Epidermal melanocyte (primary cell): Measurements from ENCODE around the gene C2orf72.
"Not testable (repeated sequence)": the region's sequence is repeated elsewhere in the genome, so short reads cannot be mapped to it uniquely, and the experiment has no call there.

Experiments used
- DNase-seq: peaks from one replicate; pipeline ENCODE4 v3.0.0; 2011; ENCODE audit warnings: low spot score; ENCODE audit not compliant: insufficient read length

C2orf72 gene

DNA sequence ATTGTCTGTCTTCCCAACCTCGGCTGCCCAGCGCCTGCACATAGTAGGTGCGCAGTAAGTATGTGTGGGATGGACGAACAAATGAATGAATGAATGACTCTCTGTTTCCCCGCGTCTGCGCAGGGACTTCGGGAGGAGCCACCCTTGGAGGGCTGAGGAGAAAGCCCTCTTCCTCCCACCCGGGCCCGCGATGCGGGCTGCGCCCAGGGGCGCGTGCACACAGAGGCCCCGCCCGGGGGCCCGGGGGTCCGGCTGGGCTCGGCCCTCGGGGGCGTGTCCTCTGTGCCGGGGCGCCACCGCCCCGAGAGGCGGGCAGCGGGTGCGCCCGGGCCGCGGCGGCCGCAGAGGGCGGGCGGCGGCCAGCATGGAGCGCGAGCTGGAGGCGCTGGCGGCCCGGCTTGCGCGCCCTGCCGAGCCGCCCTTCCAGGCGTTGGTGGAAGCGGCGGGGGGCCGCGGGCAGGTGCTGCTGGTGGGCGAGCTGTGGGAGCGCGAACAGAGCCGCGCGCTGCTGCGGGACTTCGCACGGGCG is at the start of gene C2orf72:
TSS of gene C2orf72 (plus strand) at position 322 of the 529 bp plus-strand sequence. CDS start at position 365, 43 bp downstream.
- DNase-seq: no peak

GRCh38 chr2:230989731-230990130 is 47.6 kb upstream of the C2orf72 start:
- DNase-seq: no peak

GRCh38 chr2:230990131-230990898 is 47.0 kb upstream of the C2orf72 start:
- DNase-seq: peak; percentile 3

- no peak for DNase-seq
Observed at GRCh38 chr2:230990899-230991150, 46.5 kb upstream of the C2orf72 start.

DNA sequence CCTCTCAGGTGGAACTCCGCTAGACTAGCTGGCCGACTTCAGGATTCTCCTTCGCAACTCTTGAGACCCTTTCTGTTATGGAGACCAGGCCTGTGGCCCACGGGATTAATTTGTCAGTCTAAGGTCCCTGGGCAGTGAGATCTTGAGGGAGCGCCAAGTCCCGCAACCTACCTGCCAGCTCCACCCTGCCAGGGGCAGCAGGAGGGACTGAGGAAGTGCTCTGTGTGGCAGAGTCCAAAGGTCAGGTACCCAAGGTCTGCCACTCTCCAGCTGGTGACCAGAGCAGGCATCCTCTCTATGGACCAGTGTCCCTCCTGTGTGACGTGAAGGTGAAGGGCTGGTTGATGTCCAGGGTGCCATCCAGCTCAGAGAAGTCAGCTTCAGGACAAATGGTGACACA is 45.7 kb upstream of the C2orf72 start:
- DNase-seq: peak; percentile 13

DNA sequence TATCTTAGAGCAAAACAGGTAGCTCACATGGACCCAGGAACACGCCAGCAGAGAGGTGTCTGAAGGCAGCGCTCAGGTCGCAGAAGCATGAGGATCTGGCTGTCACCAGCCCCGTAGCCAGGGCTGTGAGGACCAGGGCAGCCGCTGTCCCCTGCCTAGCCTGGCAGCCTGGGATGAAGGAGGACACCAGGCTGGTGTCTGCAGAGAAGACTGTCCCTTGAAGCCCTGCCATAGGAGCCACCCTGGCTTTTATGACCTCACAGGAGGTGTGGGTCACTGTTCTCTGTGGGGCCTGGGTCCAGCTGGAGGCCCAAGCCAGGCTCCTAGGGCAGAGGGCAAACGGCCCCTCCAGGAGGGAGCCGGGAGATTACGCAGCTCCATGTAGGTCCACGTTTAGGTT is 41.5 kb upstream of the C2orf72 start, which contains the start of gene SPATA3:
TSS of gene SPATA3 (plus strand) at position 301 of the 400 bp plus-strand sequence. CDS start 113 bp downstream, outside the sequence.
- no peak for DNase-seq

GRCh38 chr2:230996661-230997060 is 40.7 kb upstream of the C2orf72 start:
- no peak for DNase-seq

- no peak for DNase-seq
Observed at GRCh38 chr2:230998882-230999281, 38.4 kb upstream of the C2orf72 start.

DNA sequence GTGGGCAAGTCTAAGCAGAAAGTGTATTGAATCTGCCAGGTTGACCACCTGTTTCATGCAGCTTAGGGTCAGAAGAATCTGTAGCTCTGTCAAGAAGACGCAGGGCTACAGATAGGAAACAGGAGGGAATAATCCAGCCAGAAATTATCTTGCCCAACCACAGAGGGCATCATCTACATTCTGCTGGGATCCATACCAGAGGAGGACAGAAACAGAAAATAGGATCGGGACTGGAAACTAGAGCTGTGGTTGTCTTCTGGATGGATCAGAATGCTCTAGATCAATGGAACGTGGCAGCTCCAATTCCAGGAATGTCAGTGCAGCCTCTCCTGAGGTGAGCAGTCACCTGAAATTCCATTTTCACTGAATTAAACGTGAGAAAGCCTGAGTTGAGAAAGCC is 37.8 kb upstream of the C2orf72 start:
- no peak for DNase-seq

DNA sequence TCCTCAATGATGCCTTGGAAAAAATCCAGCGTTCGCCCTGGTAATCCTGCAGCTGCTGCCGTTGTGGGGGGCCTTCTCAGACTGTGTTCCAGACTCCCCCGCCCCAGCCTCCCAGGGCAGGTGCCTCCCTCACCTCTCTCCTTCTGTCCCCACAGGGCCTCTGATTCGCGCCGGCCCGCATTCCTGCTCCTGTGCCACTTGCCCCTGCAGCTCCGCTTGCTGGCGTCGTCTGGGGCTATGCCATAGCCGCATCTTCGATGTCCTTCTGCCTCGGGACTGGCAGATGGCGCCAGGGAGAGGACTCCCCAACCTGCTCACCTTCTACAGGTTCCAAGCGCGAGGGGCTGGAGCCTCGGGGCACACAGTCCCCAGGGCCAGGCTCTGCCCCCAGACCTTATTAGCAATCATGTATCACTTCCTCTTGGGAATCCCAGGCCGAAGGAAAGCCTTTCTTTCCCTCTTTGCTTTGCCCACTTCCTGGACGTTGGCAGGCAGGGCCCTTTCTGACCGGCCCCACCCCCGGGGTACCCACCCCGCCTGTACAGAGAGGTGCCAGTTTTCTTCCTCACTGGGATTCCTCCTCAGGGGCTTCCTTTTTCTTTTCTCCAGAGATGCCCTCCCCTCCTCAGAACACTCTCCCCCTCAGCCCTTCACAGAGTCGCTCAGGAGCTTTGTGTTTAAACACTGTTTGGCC is 37.0 kb upstream of the C2orf72 start:
- DNase-seq: no peak

GRCh38 chr2:231001036-231001435 is 36.3 kb upstream of the C2orf72 start:
- DNase-seq: no peak

DNA sequence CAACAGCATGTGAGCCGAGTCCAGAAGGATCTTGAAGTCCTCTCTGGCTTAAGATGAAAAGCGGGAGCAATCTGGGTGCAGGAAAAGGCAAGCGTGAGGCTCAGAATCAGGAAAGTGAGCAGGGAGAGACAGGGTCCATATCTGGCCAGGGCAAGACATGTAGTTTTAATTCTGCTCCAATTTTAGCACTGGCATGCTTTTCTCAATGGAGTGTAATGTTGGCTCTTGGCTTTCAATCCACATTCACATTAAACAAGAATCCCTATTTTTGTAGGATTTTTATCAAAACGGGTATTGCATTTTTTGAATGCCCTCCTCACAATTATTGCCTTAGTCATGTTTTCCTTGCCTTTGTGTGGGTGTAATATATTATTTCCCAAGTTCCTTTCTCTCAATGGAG is 35.4 kb upstream of the C2orf72 start:
- DNase-seq: no peak

DNA sequence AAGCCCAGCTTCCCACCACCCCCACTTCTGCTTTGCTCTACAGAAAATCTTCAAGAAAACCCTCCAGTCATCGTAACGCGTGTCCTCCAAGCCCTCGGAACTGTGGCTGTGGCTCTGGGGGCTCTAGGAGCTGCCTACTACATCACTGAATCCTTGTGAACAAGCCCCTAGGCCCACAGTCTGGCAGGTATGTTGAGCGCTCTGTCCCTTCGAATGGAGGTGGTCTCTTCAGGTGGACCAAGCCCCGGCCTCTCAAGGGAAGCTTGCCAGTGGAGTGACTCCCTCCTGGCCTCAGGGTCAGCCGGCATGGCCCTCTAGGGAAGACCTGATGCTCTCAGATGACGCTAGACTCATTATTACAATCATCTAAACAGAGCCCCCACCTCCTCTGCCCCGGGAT is 34.7 kb upstream of the C2orf72 start:
- DNase-seq: no peak

DNA sequence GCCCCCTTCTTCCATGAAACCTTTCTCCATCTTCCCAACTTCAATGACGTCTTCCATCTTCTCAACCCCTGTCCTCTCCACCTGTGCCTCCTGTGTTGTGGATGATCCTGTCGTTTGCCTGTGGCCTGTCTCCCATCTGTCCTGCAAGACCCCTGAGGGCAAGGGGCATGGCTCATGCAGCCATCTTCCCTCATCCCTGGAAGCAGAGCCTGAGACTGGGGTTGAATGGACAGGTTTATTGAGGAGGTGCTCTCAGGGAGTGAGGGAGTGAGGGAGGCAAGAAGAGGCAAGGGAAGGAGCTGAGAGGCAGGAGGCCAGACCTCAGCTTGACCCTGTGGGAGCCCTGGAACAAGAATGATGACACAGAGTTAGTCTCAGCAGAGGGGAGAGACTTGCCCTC is 34.1 kb upstream of the C2orf72 start:
- DNase-seq: no peak

DNA sequence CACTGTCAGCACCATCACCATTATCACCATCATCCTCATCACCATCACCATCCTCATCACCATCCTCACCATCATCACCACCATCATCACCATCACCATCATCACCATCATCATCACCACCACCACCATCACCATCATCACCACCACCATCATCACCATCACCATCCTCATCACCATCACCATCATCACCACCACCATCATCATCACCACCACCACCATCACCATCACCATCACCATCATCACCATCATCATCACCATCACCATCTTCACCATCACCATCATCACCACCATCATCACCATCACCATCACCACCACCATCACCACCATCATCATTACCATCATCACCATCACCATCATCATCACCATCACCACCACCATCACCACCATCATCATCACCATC is 32.4 kb upstream of the C2orf72 start:
- DNase-seq: not testable (repeated sequence)

DNA sequence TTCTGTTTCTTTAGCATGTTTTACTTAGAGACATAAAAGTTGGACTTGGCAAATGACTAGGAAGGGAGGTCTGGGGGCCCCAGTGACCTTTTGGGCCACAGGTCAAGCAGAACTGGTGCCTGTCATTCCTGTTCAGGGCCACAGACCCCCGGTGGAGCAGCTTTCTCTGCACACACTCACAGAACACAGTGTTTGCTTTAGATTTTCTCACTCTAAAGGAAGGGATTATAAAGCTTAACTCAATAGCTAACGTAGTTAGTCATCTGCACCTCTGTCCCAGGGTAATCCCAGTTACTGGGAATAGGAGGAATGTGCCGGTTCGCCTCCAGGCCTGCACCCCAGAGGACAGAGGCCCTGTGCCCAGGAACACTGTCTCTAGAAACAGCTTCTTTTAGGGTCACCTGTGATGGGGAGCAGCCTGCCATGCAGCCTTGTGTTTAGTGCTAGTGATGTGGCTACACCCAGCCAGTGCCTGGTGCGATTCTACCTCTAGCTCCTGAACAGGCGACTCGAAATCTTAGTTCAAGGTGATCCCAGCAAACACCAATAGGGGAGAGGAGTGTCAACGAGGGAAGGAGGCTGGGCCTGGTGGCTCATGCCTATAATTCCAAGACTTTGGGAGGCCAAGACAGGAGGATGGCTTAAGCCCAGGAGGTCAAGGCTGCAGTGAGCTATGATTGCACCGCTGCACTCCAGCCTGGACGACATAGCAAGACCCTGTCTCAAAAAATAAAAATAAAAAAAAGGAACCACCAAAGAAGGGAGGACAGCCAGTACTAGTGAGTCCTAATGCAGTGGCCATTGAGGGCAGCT is 29.8 kb upstream of the C2orf72 start:
- DNase-seq: no peak

DNA sequence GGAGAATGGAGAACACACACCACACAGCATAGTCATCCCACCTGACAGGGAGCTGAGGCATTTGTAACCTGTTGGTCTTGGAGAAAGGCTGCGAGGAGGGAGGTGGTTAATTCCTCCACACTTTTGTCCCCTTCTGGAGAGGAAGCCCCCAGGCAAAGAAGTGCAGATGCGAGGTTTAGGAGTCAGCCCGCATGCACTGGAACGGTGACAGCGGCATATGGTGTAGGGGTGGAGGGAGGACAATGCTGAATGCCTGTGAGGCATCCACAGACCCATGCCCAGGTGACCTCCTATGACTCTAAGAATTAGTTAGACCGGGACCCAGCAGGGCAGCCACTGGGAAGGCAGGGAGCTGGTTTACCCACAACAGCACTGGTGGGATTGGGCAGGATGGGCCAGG is 29.2 kb upstream of the C2orf72 start:
- no peak for DNase-seq

GRCh38 chr2:231009236-231009919 is 27.9 kb upstream of the C2orf72 start:
- no peak for DNase-seq

- no peak for DNase-seq
Observed at GRCh38 chr2:231010201-231010730, 27.1 kb upstream of the C2orf72 start.

- no peak for DNase-seq
Observed at GRCh38 chr2:231011526-231011925, 25.8 kb upstream of the C2orf72 start.

GRCh38 chr2:231012463-231012862 is 24.9 kb upstream of the C2orf72 start:
- DNase-seq: no peak
